Tibial artery (tissue), 4 donors: ENCODE results near the gene C1GALT1C1L.
"Not testable (repeated sequence)": the region's sequence is repeated elsewhere in the genome, so short reads cannot be mapped to it uniquely, and the experiment has no call there.

Experiments used
- DNase-seq, 2 donors: peaks; one replicate each; pipeline ENCODE4 v3.0.0-alpha.2; 2019
- H3K27ac ChIP-seq, 2 donors: fragments of 200-600 bp; sonication (generic) in 1 of 2; 1 replicate in 1 of 2; 2 replicates in 1 of 2; pipeline ENCODE4 v1.5.1; 2018 to 2019; ENCODE audit warnings: mild to moderate bottlenecking in 1 of 2
- H3K27me3 ChIP-seq, 2 donors: fragments of 200-600 bp; sonication (generic) in 1 of 2; one replicate each; pipeline versions ENCODE4 v1.5.1 to v1.6.0; 2016 to 2019
- H3K36me3 ChIP-seq, 3 donors: fragments of 200-600 bp; sonication (generic) in 2 of 3; one replicate each; pipeline ENCODE4 v1.5.1; 2016 to 2019; ENCODE audit warnings: mild to moderate bottlenecking in 2 of 3
- H3K4me1 ChIP-seq, 4 donors: fragments of 200-600 bp; sonication (generic) in 2 of 4; 1 replicate in 3 of 4; 2 replicates in 1 of 4; pipeline ENCODE4 v1.5.1; 2016 to 2019
- H3K4me3 ChIP-seq, 2 donors: fragments of 200-600 bp; sonication (generic) in 1 of 2; 1 replicate in 1 of 2; 2 replicates in 1 of 2; pipeline ENCODE4 v1.5.1; 2018 to 2019; ENCODE audit warnings: mild to moderate bottlenecking in 2 of 2
- H3K9me3 ChIP-seq, 3 donors: fragments of 200-600 bp; sonication (generic) in 1 of 3; one replicate each; pipeline ENCODE4 v1.5.1; 2016 to 2019
- intact Hi-C: fragments of 100-400 bp; cut with DNase I; formaldehyde crosslinking; loops from one replicate; pipeline ENCODE4 v1.15.0; 2023; ENCODE audit warnings: low total_unique reads
- TF ChIP-seq, protein P1 (sequence below), 2 experiments: fragments of 200-600 bp in 1 of 2; fragments of 450-650 bp in 1 of 2; IDR thresholded peaks; one replicate each; pipeline ENCODE4 v1.5.1; 2017 to 2019; ENCODE audit warnings: antibody characterized with exemption in 2 of 2, mild to moderate bottlenecking in 1 of 2, moderate library complexity in 1 of 2

The C1GALT1C1L gene

DNA sequence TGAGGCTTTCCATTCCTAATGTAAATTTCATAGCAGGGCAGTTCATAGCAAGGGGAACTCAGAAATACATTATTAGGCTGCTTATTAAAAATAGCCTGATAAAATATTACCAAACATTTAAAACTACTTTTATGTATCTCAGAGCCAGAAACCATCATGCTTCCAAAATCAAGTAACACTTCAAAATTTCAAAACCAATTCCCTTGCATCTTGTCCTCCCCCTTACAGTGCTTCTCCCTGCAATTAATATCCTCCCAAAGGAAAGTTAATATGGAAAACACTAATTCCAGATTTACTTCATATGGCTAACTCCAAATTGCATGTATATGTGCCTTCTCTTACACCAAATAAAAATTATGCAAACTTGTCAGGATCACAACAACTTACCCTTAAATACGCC is 32.5 kb downstream of the C1GALT1C1L start:
- intact Hi-C loops, result no loop called here
- Histone ChIP-seq H3K27me3 (no peaks in the 10 kb centered on the region), H3K27ac (no peak overlapping the region), H3K9me3 (peaks cover 0 to 3% (median 0%) of the 10 kb centered on the region in 3 donors), H3K4me3 (no peak overlapping the region), H3K36me3 (no peaks in the 10 kb centered on the region), H3K4me1 (peaks cover 0 to 17% (median 1%) of the 10 kb centered on the region in 4 donors)
- no peak for DNase-seq
- TF ChIP-seq, protein P1, sequence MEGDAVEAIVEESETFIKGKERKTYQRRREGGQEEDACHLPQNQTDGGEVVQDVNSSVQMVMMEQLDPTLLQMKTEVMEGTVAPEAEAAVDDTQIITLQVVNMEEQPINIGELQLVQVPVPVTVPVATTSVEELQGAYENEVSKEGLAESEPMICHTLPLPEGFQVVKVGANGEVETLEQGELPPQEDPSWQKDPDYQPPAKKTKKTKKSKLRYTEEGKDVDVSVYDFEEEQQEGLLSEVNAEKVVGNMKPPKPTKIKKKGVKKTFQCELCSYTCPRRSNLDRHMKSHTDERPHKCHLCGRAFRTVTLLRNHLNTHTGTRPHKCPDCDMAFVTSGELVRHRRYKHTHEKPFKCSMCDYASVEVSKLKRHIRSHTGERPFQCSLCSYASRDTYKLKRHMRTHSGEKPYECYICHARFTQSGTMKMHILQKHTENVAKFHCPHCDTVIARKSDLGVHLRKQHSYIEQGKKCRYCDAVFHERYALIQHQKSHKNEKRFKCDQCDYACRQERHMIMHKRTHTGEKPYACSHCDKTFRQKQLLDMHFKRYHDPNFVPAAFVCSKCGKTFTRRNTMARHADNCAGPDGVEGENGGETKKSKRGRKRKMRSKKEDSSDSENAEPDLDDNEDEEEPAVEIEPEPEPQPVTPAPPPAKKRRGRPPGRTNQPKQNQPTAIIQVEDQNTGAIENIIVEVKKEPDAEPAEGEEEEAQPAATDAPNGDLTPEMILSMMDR (IDR thresholded peaks at IDR 0.05), result no peak

DNA sequence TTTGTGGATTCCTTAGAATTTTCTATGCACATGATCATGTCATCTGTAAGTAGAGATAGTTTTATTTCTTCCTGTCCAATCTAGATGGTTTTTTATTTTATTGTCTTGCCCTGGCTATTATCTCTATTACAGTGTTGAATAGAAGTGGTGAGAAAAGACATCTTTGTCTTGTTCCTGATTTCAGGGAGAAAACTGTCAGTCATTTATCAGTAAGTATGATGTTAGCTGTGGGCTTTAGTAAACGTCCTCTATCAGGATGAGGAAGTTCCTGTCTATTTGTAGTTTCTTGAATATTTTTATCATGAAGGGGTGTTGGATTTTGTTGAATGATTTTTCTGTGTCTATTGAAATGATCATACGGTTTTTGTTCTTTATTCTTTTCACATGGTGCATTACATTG is 33.9 kb downstream of the C1GALT1C1L start:
- TF ChIP-seq, protein P1 (IDR thresholded peaks at IDR 0.05), result no peak
- intact Hi-C loops, result no loop called here
- Histone ChIP-seq H3K27ac (no peak overlapping the region), H3K9me3 (peaks cover 0 to 3% (median 0%) of the 10 kb centered on the region in 3 donors), H3K27me3 (no peaks in the 10 kb centered on the region), H3K4me3 (no peak overlapping the region), H3K36me3 (no peaks in the 10 kb centered on the region), H3K4me1 (peaks cover 0 to 12% (median 1%) of the 10 kb centered on the region in 4 donors)
- no peak for DNase-seq

DNA sequence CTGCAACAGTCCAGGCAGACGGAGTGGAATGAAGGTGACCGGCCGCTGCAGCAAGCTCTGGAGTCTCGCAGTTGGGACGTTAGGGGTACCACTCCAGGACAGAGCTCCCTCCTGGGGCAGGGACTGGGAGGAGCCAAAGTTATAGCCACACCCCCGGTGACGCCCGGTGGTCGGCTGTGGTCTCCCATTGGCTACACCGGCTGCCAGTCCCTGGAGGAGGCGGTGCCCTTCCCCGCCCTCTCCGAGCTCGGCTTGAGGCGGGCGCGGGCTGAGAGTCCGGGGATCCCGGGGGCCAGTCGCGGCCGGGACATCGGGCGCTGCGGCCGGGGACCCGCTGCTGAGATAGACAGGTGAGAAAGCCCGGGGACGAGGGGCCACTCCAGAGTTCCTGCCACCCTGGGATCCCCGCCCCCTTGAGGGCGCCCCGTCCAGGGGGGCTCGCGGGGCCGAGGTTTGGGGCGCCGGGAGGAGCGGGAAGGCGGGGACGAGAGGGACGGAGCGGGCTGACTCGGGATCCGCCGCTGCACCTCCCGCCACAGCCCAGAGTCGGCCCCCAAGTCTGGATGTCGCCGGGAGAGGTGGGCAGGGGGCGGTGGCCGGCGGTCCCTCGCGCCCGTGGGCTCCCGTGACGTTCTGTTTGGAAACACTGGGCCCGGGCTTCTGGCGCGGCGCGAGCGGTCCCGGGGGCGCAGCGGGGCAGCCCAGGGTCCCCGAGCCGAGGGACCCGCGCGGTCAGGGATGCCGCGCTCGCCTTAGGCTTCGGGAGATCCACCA is 39.0 kb downstream of the C1GALT1C1L start, which contains the start of gene PLEKHH2:
PLEKHH2 (plus strand) TSS at position 231 of the 774 bp plus-strand sequence. CDS start 7,414 bp downstream, outside the sequence.
- Histone ChIP-seq H3K27me3 (peaks cover 0 to 8% of the 10 kb centered on the region in 2 donors), H3K4me3 (peak within 1 kb of the TSS; percentile 98 to 99), H3K4me1 (peaks cover 0 to 12% (median 5%) of the 10 kb centered on the region in 4 donors), H3K36me3 (no peaks in the 10 kb centered on the region), H3K27ac (peak within 1 kb of the TSS; percentile 90 to 93), H3K9me3 (peaks cover 0 to 3% (median 0%) of the 10 kb centered on the region in 3 donors)
- TF ChIP-seq, protein P1 (IDR thresholded peaks at IDR 0.05), result no peak
- intact Hi-C loops, result no loop called here
- peak; percentile 89 to 95 for DNase-seq

DNA sequence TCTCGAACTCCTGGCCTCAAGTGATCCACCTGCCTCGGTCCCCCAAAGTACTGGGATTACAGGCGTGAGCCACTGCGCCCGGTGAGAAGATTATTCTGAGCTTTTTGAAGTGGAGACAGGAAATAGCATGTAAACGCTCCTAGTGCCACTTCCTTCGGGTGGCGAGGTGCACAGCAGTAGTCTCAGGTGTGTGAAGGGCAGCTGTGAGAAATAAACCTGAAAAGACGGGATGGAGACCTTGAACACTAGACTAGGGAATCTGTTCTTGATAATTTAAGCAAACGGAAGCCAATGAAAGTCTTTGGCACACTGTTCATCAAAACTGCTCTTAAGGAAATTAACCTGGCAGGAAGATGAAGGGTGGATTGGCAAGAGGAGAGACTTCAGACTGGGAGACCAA is 39.6 kb downstream of the C1GALT1C1L start:
- H3K4me3 ChIP-seq, result peak overlapping the region; percentile 98 to 99
- H3K27ac ChIP-seq, result peak overlapping the region; percentile 90 to 93
- no peak for DNase-seq
- TF ChIP-seq, protein P1 (IDR thresholded peaks at IDR 0.05), result no peak
- peaks cover 0 to 8% of the 10 kb centered on the region in 2 donors for H3K27me3 ChIP-seq
- H3K9me3 ChIP-seq, result peaks cover 0 to 3% (median 0%) of the 10 kb centered on the region in 3 donors
- intact Hi-C loops, result no loop called here
- H3K36me3 ChIP-seq, result no peaks in the 10 kb centered on the region
- H3K4me1 ChIP-seq, result peaks cover 0 to 12% (median 5%) of the 10 kb centered on the region in 4 donors

DNA sequence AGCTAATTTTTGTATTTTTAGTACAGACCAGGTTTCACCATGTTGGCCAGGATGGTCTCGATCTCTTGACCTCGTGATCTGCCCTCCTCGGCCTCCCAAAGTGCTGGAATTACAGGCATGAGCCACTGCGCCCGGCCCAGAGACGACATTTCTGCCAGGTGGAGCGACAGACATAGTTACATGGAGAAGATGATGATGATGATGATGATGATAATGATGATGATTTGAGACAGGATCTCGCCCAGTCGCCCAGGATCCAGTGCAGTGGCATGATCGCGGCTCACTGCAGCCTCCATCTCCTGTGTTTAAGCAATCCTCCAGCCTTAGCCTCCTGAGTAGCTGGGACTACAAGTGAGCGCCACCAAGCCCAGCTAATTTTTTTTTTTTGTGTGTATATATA is 40.1 kb downstream of the C1GALT1C1L start:
- H3K27me3 ChIP-seq, H3K4me3 ChIP-seq, DNase-seq, H3K36me3 ChIP-seq, intact Hi-C loops, H3K9me3 ChIP-seq, H3K27ac ChIP-seq: not testable (repeated sequence)
- H3K4me1 ChIP-seq, result peaks cover 0 to 12% (median 5%) of the 10 kb centered on the region in 4 donors

DNA sequence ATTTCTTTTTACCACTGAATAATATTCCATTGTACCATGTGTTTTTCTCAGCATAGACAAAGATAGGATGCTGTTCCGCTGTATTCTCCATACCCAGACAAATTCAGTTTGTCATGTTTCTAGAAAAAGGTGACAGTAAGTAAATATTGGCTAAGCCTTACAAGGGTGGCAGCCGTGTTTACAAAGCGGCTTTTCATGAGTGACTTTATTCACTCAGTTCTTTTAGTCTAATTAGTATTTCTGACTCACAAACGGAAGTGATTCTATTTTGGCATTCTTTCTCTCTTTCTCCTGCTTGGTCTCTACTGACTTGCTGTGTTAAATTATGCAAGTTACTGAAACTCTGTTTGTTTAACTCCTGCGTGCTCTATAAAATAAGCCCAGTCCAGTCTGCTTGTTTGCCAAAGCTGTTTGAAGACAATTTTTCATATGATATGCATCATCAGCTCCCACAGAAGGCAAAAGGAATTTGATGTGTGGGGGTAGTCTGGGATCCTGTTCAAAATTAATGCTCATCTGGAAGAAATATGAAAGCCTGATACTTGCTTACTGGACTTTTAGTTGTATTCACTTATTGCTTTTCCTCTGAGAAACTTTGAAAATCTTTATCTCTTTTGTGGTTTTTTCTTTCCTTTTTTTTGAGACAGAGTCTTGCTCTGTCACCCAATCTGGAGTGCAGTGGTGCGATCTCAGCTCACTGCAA is 41.5 kb downstream of the C1GALT1C1L start:
- Histone ChIP-seq H3K27me3 (peaks cover 0 to 8% of the 10 kb centered on the region in 2 donors), H3K4me3 (no peak overlapping the region), H3K4me1 (peaks cover 0 to 12% (median 5%) of the 10 kb centered on the region in 4 donors), H3K36me3 (no peaks in the 10 kb centered on the region), H3K9me3 (no peaks in the 10 kb centered on the region), H3K27ac (no peak overlapping the region)
- DNase-seq, result no peak
- intact Hi-C loops, result no loop called here
- TF ChIP-seq, protein P1 (IDR thresholded peaks at IDR 0.05), result no peak
